ENCODE results near the gene NXPH4.

NXPH4 gene

GRCh38 chr12:57180321-57180989, 36.1 kb upstream of the NXPH4 start:
- Histone ChIP-seq H3K27ac (ENCODE audit: low read depth, low read length) (no peak overlapping the region), H3K79me2 (ENCODE audit: control insufficient read depth, insufficient read depth, low read length, poor library complexity) (no peaks in the 10 kb centered on the region), H3K14ac (ENCODE audit: low read length) (no peak overlapping the region), H3K79me1 (ENCODE audit: low read length) (no peaks in the 10 kb centered on the region), H4K8ac (ENCODE audit: low read depth, low read length) (no peak overlapping the region), H3K36me3 (ENCODE audit: control insufficient read depth in 1 of 2, insufficient read depth in 2 of 2, low read length in 2 of 2) (peaks cover 80 to 82% of the 10 kb centered on the region in 2 experiments), H3K18ac (ENCODE audit: low read length) (no peak overlapping the region), H3K9ac (ENCODE audit: low read length) (no peak overlapping the region), H3K4me2 (ENCODE audit: low read length) (no peak overlapping the region), H3K23ac (ENCODE audit: low read length) (no peak overlapping the region), H3K9me3 (ENCODE audit: insufficient read depth, low read depth, low read length) (peaks cover 4% of the 10 kb centered on the region), H3K4me1 (ENCODE audit: control insufficient read depth in 1 of 2, insufficient read depth in 2 of 2, low read length in 2 of 2) (peaks cover 7 to 8% of the 10 kb centered on the region in 2 experiments), H2AFZ (ENCODE audit: insufficient read depth, low read length, poor library complexity) (no peak overlapping the region), H4K12ac (ENCODE audit: low read depth, low read length) (no peak overlapping the region), H3K4ac (ENCODE audit: low read depth, low read length) (no peak overlapping the region), H3K4me3 (ENCODE audit: low read depth, low read length) (no peak overlapping the region), H2BK12ac (ENCODE audit: low read length) (no peak overlapping the region), H4K91ac (ENCODE audit: low read depth, low read length) (no peak overlapping the region), H3K27me3 (ENCODE audit: insufficient read depth, low read length) (no peaks in the 10 kb centered on the region), H2BK5ac (ENCODE audit: low read depth, low read length, poor library complexity) (no peak overlapping the region), H2BK120ac (ENCODE audit: insufficient read depth, low read length, poor library complexity) (no peak overlapping the region), H2AK5ac (ENCODE audit: low read length) (no peak overlapping the region)
- no peak for DNase-seq
- no CpG with 5 or more reads among the region's 20 CpGs for WGBS (ENCODE audit: extremely low coverage, insufficient coverage, insufficient read length)

- DNase-seq, result no peak
- Histone ChIP-seq H4K12ac (ENCODE audit: low read depth, low read length) (no peak overlapping the region), H3K4me1 (ENCODE audit: control insufficient read depth in 1 of 2, insufficient read depth in 2 of 2, low read length in 2 of 2) (peaks cover 7 to 8% of the 10 kb centered on the region in 2 experiments)
These were observed 35.5 kb upstream of the NXPH4 start for GRCh38 chr12:57181072-57181471.

GRCh38 chr12:57181561-57182155, 34.9 kb upstream of the NXPH4 start:
- H3K4me1 ChIP-seq (ENCODE audit: control insufficient read depth in 1 of 2, insufficient read depth in 2 of 2, low read length in 2 of 2), result peaks cover 7 to 8% of the 10 kb centered on the region in 2 experiments
- H3K4me3 ChIP-seq (ENCODE audit: low read depth, low read length), result no peak overlapping the region
- no peak overlapping the region for H4K12ac ChIP-seq (ENCODE audit: low read depth, low read length)
- peaks cover 4% of the 10 kb centered on the region for H3K9me3 ChIP-seq (ENCODE audit: insufficient read depth, low read depth, low read length)
- DNase-seq, result peak in 1 of 2 donors; percentile 17
- H3K23ac ChIP-seq (ENCODE audit: low read length), result no peak overlapping the region
- no peak overlapping the region for H3K14ac ChIP-seq (ENCODE audit: low read length)
- peaks cover 81 to 83% of the 10 kb centered on the region in 2 experiments for H3K36me3 ChIP-seq (ENCODE audit: control insufficient read depth in 1 of 2, insufficient read depth in 2 of 2, low read length in 2 of 2)
- H3K27ac ChIP-seq (ENCODE audit: low read depth, low read length), result no peak overlapping the region
- H3K79me2 ChIP-seq (ENCODE audit: control insufficient read depth, insufficient read depth, low read length, poor library complexity), result no peaks in the 10 kb centered on the region
- no peaks in the 10 kb centered on the region for H3K79me1 ChIP-seq (ENCODE audit: low read length)
- no peak overlapping the region for H3K18ac ChIP-seq (ENCODE audit: low read length)
- H4K91ac ChIP-seq (ENCODE audit: low read depth, low read length), result no peak overlapping the region
- no peak overlapping the region for H3K4ac ChIP-seq (ENCODE audit: low read depth, low read length)
- no peak overlapping the region for H3K9ac ChIP-seq (ENCODE audit: low read length)
- no peak overlapping the region for H2BK12ac ChIP-seq (ENCODE audit: low read length)
- no peak overlapping the region for H2BK5ac ChIP-seq (ENCODE audit: low read depth, low read length, poor library complexity)
- H2BK120ac ChIP-seq (ENCODE audit: insufficient read depth, low read length, poor library complexity), result no peak overlapping the region
- no CpG with 5 or more reads among the region's 5 CpGs for WGBS (ENCODE audit: extremely low coverage, insufficient coverage, insufficient read length)
- no peak overlapping the region for H3K4me2 ChIP-seq (ENCODE audit: low read length)
- no peaks in the 10 kb centered on the region for H3K27me3 ChIP-seq (ENCODE audit: insufficient read depth, low read length)
- no peak overlapping the region for H4K8ac ChIP-seq (ENCODE audit: low read depth, low read length)
- no peak overlapping the region for H2AK5ac ChIP-seq (ENCODE audit: low read length)
- H2AFZ ChIP-seq (ENCODE audit: insufficient read depth, low read length, poor library complexity), result no peak overlapping the region

More at GRCh38 chr12:57181072-57181471, 35.5 kb upstream of the NXPH4 start:
- Histone ChIP-seq H3K27me3 (ENCODE audit: insufficient read depth, low read length) (no peaks in the 10 kb centered on the region), H3K14ac (ENCODE audit: low read length) (no peak overlapping the region), H3K79me2 (ENCODE audit: control insufficient read depth, insufficient read depth, low read length, poor library complexity) (no peaks in the 10 kb centered on the region), H3K4me2 (ENCODE audit: low read length) (no peak overlapping the region), H3K4ac (ENCODE audit: low read depth, low read length) (no peak overlapping the region), H4K8ac (ENCODE audit: low read depth, low read length) (no peak overlapping the region), H3K4me3 (ENCODE audit: low read depth, low read length) (no peak overlapping the region), H2BK12ac (ENCODE audit: low read length) (no peak overlapping the region), H3K79me1 (ENCODE audit: low read length) (no peaks in the 10 kb centered on the region), H2AK5ac (ENCODE audit: low read length) (no peak overlapping the region), H2AFZ (ENCODE audit: insufficient read depth, low read length, poor library complexity) (no peak overlapping the region), H4K91ac (ENCODE audit: low read depth, low read length) (no peak overlapping the region), H3K36me3 (ENCODE audit: control insufficient read depth in 1 of 2, insufficient read depth in 2 of 2, low read length in 2 of 2) (peaks cover 80 to 82% of the 10 kb centered on the region in 2 experiments), H2BK5ac (ENCODE audit: low read depth, low read length, poor library complexity) (no peak overlapping the region), H2BK120ac (ENCODE audit: insufficient read depth, low read length, poor library complexity) (no peak overlapping the region), H3K9me3 (ENCODE audit: insufficient read depth, low read depth, low read length) (peaks cover 4% of the 10 kb centered on the region), H3K9ac (ENCODE audit: low read length) (no peak overlapping the region), H3K18ac (ENCODE audit: low read length) (no peak overlapping the region), H3K27ac (ENCODE audit: low read depth, low read length) (peak overlapping the region; percentile 3), H3K23ac (ENCODE audit: low read length) (no peak overlapping the region)
- no CpG with 5 or more reads among the region's 9 CpGs for WGBS (ENCODE audit: extremely low coverage, insufficient coverage, insufficient read length)

- Histone ChIP-seq H4K12ac (ENCODE audit: low read depth, low read length) (no peak overlapping the region), H4K91ac (ENCODE audit: low read depth, low read length) (no peak overlapping the region)
- WGBS (ENCODE audit: extremely low coverage, insufficient coverage, insufficient read length), result no CpG with 5 or more reads among the region's 13 CpGs
These were observed 33.5 kb upstream of the NXPH4 start for GRCh38 chr12:57182918-57183575.

More at GRCh38 chr12:57182918-57183575, 33.5 kb upstream of the NXPH4 start:
- Histone ChIP-seq H3K9ac (ENCODE audit: low read length) (no peak overlapping the region), H2AK5ac (ENCODE audit: low read length) (no peak overlapping the region), H4K8ac (ENCODE audit: low read depth, low read length) (no peak overlapping the region), H2BK5ac (ENCODE audit: low read depth, low read length, poor library complexity) (no peak overlapping the region), H3K27ac (ENCODE audit: low read depth, low read length) (no peak overlapping the region), H3K4ac (ENCODE audit: low read depth, low read length) (no peak overlapping the region), H3K36me3 (ENCODE audit: control insufficient read depth in 1 of 2, insufficient read depth in 2 of 2, low read length in 2 of 2) (peaks cover 81 to 84% of the 10 kb centered on the region in 2 experiments), H3K4me1 (ENCODE audit: control insufficient read depth in 1 of 2, insufficient read depth in 2 of 2, low read length in 2 of 2) (peaks cover 7 to 8% of the 10 kb centered on the region in 2 experiments), H3K23ac (ENCODE audit: low read length) (no peak overlapping the region), H2BK120ac (ENCODE audit: insufficient read depth, low read length, poor library complexity) (no peak overlapping the region), H3K4me2 (ENCODE audit: low read length) (no peak overlapping the region), H3K4me3 (ENCODE audit: low read depth, low read length) (no peak overlapping the region), H3K79me2 (ENCODE audit: control insufficient read depth, insufficient read depth, low read length, poor library complexity) (no peaks in the 10 kb centered on the region), H3K18ac (ENCODE audit: low read length) (no peak overlapping the region), H3K27me3 (ENCODE audit: insufficient read depth, low read length) (no peaks in the 10 kb centered on the region), H2AFZ (ENCODE audit: insufficient read depth, low read length, poor library complexity) (no peak overlapping the region), H3K79me1 (ENCODE audit: low read length) (no peaks in the 10 kb centered on the region), H2BK12ac (ENCODE audit: low read length) (no peak overlapping the region), H3K14ac (ENCODE audit: low read length) (no peak overlapping the region), H3K9me3 (ENCODE audit: insufficient read depth, low read depth, low read length) (peaks cover 4% of the 10 kb centered on the region)
- DNase-seq, result peak; percentile 84 to 89
